Right atrium auricular region (tissue), 2 donors: ENCODE measurements around the gene FZD7. TPM values are rescaled to one million over a fixed set of nuclear protein-coding genes. Genes with fewer than 3 reads are reported as not detected.
A peak's percentile ranks its signal among the peaks of the same experiment; 100 is the strongest.

ENCODE experiments used
- DNase-seq: peaks from one replicate; pipeline ENCODE4 v3.0.0-alpha.2; 2019; ENCODE audit warnings: low spot score
- H3K27ac ChIP-seq, 2 donors: fragments of 200-600 bp; sonication (generic); 1 replicate in 1 of 2; 2 replicates in 1 of 2; pipeline ENCODE4 v1.5.1; 2016 to 2019
- H3K27me3 ChIP-seq, 2 donors: fragments of 200-600 bp; sonication (generic); one replicate each; pipeline versions ENCODE4 v1.5.1 to v1.6.0; 2017 to 2019
- H3K36me3 ChIP-seq: fragments of 200-600 bp; sonication (generic); one replicate; pipeline ENCODE4 v1.5.1; 2016
- H3K4me1 ChIP-seq, 2 donors: fragments of 200-600 bp; sonication (generic); one replicate each; pipeline versions ENCODE4 v1.5.1 to v1.6.0; 2017 to 2019
- H3K4me3 ChIP-seq, 2 donors: fragments of 200-600 bp; sonication (generic); 1 replicate in 1 of 2; 2 replicates in 1 of 2; pipeline ENCODE4 v1.5.1; 2017 to 2019; ENCODE audit warnings: mild to moderate bottlenecking in 1 of 2, moderate library complexity in 1 of 2
- H3K9me3 ChIP-seq, 2 donors: fragments of 200-600 bp; sonication (generic); one replicate each; pipeline ENCODE4 v1.5.1; 2019
- CTCF ChIP-seq, 2 donors: fragments of 200-600 bp; sonication (generic); IDR thresholded peaks; one replicate each; pipeline ENCODE4 v1.5.1; 2019; ENCODE audit warnings: antibody characterized with exemption in 2 of 2
- total RNA-seq, 2 donors: library from RNA; depleted of rRNA; stranded (reverse); fragments of >200 nt; gene quantifications; one replicate each; pipeline ENCODE4 v1.1.0, GENCODE V29; 2016

The FZD7 gene
- total RNA-seq, 2 donors from 2014 or later, result 14.1 to 24.5 TPM

GRCh38 chr2:202006301-202006700, 27.4 kb upstream of the FZD7 start:
- Histone ChIP-seq H3K4me1 (peaks cover 0 to 8% of the 10 kb centered on the region in 2 donors), H3K27ac (no peak overlapping the region), H3K9me3 (no peaks in the 10 kb centered on the region), H3K4me3 (no peak overlapping the region), H3K36me3 (no peaks in the 10 kb centered on the region), H3K27me3 (no peaks in the 10 kb centered on the region)
- no peak for TF ChIP-seq CTCF (IDR thresholded peaks at IDR 0.05)
- no peak for DNase-seq

GRCh38 chr2:202007015-202007982, 26.4 kb upstream of the FZD7 start:
- Histone ChIP-seq H3K9me3 (no peaks in the 10 kb centered on the region), H3K4me1 (peaks cover 0 to 8% of the 10 kb centered on the region in 2 donors), H3K4me3 (no peak overlapping the region), H3K36me3 (no peaks in the 10 kb centered on the region), H3K27ac (peak overlapping the region in 1 of 2 donors; percentile 0), H3K27me3 (no peaks in the 10 kb centered on the region)
- no peak for TF ChIP-seq CTCF (IDR thresholded peaks at IDR 0.05)
- no peak for DNase-seq

- no peaks in the 10 kb centered on the region for H3K9me3 ChIP-seq
- H3K4me3 ChIP-seq, result no peak overlapping the region
- no peak overlapping the region for H3K27ac ChIP-seq
- no peak for TF ChIP-seq CTCF (IDR thresholded peaks at IDR 0.05)
- H3K36me3 ChIP-seq, result no peaks in the 10 kb centered on the region
- H3K4me1 ChIP-seq, result peaks cover 0 to 8% of the 10 kb centered on the region in 2 donors
- H3K27me3 ChIP-seq, result no peaks in the 10 kb centered on the region
- DNase-seq, result no peak
These were observed 25.7 kb upstream of the FZD7 start for GRCh38 chr2:202007983-202008354.

- no peaks in the 10 kb centered on the region for H3K27me3 ChIP-seq
- H3K4me3 ChIP-seq, result no peak overlapping the region
- no peaks in the 10 kb centered on the region for H3K9me3 ChIP-seq
- no peak for DNase-seq
- H3K36me3 ChIP-seq, result no peaks in the 10 kb centered on the region
- H3K27ac ChIP-seq, result peak overlapping the region; percentile 57 to 81
- H3K4me1 ChIP-seq, result peaks cover 0 to 8% of the 10 kb centered on the region in 2 donors
- no peak for TF ChIP-seq CTCF (IDR thresholded peaks at IDR 0.05)
These were observed 24.6 kb upstream of the FZD7 start for GRCh38 chr2:202009019-202009481.

GRCh38 chr2:202009581-202009980, 24.1 kb upstream of the FZD7 start:
- no peaks in the 10 kb centered on the region for H3K27me3 ChIP-seq
- TF ChIP-seq CTCF (IDR thresholded peaks at IDR 0.05), result no peak
- H3K27ac ChIP-seq, result peak overlapping the region; percentile 57 to 81
- H3K4me3 ChIP-seq, result no peak overlapping the region
- H3K36me3 ChIP-seq, result no peaks in the 10 kb centered on the region
- H3K4me1 ChIP-seq, result peaks cover 0 to 8% of the 10 kb centered on the region in 2 donors
- H3K9me3 ChIP-seq, result no peaks in the 10 kb centered on the region
- no peak for DNase-seq
